Dendritic cell treated with granulocyte-macrophage colony-stimulating factor and Interleukin-4, amounts not matched to agents 40 ng/mL and 50 ng/mL, for 4 days (primary cell): Measurements from ENCODE around the gene ARHGAP21.
A peak's percentile ranks its signal among the peaks of the same experiment; 100 is the strongest.
"Not testable (repeated sequence)": the region's sequence is repeated elsewhere in the genome, so short reads cannot be mapped to it uniquely, and the experiment has no call there.

Source experiments
- H3K27ac Mint-ChIP-seq: one replicate; pipeline ENCODE4 v1.8.0; 2022; ENCODE audit warnings: mild to moderate bottlenecking, mixed read lengths
- H3K27me3 Mint-ChIP-seq: one replicate; pipeline ENCODE4 v1.8.0; 2022; ENCODE audit warnings: mild to moderate bottlenecking, mixed read lengths
- H3K36me3 Mint-ChIP-seq: one replicate; pipeline ENCODE4 v1.8.0; 2022; ENCODE audit warnings: low read depth, mixed read lengths
- H3K4me1 Mint-ChIP-seq: one replicate; pipeline ENCODE4 v1.8.0; 2022; ENCODE audit warnings: low read depth, mixed read lengths
- H3K4me3 Mint-ChIP-seq: one replicate; pipeline ENCODE4 v1.8.0; 2022; ENCODE audit warnings: mild to moderate bottlenecking, moderate library complexity, mixed read lengths
- H3K9me3 Mint-ChIP-seq: one replicate; pipeline ENCODE4 v1.8.0; 2022; ENCODE audit warnings: mixed read lengths
- intact Hi-C: fragments of 100-400 bp; cut with micrococcal nuclease; formaldehyde crosslinking; loops from one replicate; pipeline ENCODE4 v1.15.0; 2022

Gene ARHGAP21

DNA sequence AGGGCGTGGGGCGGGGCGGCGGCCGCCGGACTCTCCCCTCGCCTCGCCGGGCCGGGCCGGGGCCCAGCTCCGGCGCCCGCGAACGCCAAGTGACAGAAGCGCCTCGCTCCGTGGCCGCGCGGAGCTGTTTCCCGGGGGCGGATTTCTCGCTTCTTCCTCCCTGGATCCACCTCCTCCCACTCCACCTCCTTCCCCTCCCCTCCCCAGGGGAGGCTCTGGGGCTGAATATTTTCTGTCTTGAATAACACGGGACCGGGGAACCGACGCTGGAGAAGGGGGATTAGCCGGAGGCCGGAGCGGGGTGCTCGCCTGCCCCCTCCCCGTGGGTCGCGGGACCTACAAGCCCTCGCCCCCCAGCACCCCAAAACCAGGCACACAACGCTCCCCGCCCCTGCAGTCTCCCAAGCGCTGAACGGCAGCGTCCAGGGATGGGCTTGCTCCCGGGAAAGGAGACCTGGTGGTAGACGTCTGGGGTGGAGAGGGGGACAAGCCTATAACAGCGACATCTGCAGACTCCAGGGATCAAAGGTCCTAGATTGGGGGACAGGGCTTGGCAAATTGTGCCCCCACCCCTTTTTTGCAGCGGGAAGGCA is at the start of gene ARHGAP21:
Gene ARHGAP21, minus strand, starts transcription at position 100 of the 593 bp plus-strand sequence. CDS start 1,988 bp downstream, outside the sequence.
- H3K4me1 Mint-ChIP-seq = peaks cover 30% of the 10 kb centered on the region
- intact Hi-C loops = loop anchor here (1.0 to 10.0 kb wide), 3 partner anchors 151 to 292 kb away; partner anchors contain the start of genes ENKUR and THNSL1
- no peaks in the 10 kb centered on the region for H3K9me3 Mint-ChIP-seq
- peak within 1 kb of the TSS; percentile 93 for H3K4me3 Mint-ChIP-seq
- peak within 1 kb of the TSS; percentile 97 for H3K27ac Mint-ChIP-seq
- H3K27me3 Mint-ChIP-seq = peaks cover 8% of the 10 kb centered on the region
- H3K36me3 Mint-ChIP-seq = peaks cover 20% of the 10 kb centered on the region

DNA sequence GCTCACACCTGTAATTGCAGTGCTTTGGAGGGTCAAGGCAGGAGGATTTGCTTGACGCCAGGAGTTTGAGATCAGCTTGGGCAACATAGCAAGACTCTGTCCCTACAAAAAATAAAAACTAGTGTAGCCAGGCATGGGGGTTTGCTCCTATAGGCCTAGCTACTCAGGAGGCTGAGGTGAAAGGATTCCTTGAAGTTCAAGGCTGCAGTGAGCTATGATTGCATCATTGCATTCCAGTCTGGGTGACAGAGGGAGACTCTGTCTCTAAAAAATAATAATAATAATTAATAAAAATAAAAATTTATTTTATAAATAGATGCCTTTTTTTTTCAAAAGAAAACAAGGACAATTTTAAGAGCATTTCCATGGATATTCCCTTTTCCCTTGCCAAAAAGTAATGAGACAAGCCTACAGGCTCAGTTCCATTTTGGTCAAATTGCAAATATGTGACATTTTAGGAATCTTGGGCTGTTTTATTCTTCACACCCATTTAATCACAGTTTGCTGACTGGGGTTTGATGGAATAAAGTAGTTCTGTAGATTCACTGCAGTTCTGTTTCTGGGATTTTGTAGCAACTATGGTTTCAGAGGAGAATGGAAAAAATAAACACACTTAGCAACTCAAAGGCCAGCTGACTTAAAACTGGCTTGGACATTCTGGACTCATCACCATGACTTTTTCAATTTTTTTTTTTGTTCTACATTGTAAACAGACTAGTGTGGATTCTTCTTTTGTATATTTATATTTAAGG is 48.4 kb upstream of the ARHGAP21 start:
- H3K4me3 Mint-ChIP-seq = no peak overlapping the region
- no peaks in the 10 kb centered on the region for H3K27me3 Mint-ChIP-seq
- no peaks in the 10 kb centered on the region for H3K4me1 Mint-ChIP-seq
- H3K9me3 Mint-ChIP-seq = no peaks in the 10 kb centered on the region
- H3K36me3 Mint-ChIP-seq = no peaks in the 10 kb centered on the region
- intact Hi-C loops = no loop called here
- no peak overlapping the region for H3K27ac Mint-ChIP-seq

DNA sequence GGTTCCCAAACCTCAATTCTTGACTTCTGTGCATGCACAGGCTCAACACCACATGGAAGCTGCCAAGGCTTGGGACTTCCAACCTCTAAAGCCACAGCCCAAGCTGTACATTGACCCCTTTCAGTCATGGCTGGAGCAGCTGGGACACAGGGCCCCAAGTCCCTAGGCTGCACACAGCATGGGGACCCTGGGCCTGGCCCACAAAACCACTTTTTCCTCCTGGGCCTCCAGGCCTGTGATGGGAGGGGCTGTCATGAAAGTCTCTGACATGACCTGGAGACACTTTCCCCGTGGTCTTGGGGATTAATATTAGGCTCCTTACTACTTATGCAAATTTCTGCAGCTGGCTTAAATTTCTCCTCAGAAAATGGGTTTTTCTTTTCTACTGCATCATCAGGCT is 41.3 kb upstream of the ARHGAP21 start:
- intact Hi-C loops, H3K27ac Mint-ChIP-seq, H3K36me3 Mint-ChIP-seq, H3K4me1 Mint-ChIP-seq, H3K27me3 Mint-ChIP-seq, H3K4me3 Mint-ChIP-seq: not testable (repeated sequence)
- peaks cover 30% of the 10 kb centered on the region for H3K9me3 Mint-ChIP-seq

DNA sequence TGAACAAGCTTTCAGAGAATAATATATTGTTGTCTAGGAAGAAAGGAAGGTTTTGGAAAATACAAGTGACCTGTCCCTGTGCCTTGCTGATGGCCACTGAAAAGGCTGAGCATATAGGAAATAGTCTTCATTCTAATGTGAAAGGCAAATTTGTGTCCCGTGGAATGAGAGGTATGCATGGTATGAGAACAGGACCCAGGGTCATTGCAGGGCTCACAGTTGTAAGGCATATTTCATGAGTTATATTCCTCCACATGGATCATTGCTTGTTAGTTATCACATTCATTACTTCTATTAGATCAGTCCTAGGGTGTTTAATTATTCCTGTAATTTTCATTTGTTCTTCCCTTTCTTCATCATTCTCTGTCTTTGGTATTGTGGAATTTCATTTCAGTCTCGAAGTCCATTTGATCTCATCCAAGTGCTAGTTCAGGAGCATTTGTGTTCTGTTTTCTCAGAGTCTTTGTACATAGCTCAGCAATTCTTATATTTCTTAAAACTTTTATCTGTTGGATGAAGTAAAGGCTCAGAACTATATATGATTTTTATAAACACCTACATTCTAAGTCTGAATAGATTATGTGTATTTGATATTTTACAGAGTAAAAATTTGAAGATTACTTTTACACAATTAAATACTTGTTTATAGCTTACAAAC is 39.4 kb upstream of the ARHGAP21 start:
- no peaks in the 10 kb centered on the region for H3K36me3 Mint-ChIP-seq
- H3K9me3 Mint-ChIP-seq = peaks cover 30% of the 10 kb centered on the region
- no peak overlapping the region for H3K4me3 Mint-ChIP-seq
- no peaks in the 10 kb centered on the region for H3K4me1 Mint-ChIP-seq
- peaks cover 1% of the 10 kb centered on the region for H3K27me3 Mint-ChIP-seq
- H3K27ac Mint-ChIP-seq = no peak overlapping the region
- intact Hi-C loops = no loop called here

DNA sequence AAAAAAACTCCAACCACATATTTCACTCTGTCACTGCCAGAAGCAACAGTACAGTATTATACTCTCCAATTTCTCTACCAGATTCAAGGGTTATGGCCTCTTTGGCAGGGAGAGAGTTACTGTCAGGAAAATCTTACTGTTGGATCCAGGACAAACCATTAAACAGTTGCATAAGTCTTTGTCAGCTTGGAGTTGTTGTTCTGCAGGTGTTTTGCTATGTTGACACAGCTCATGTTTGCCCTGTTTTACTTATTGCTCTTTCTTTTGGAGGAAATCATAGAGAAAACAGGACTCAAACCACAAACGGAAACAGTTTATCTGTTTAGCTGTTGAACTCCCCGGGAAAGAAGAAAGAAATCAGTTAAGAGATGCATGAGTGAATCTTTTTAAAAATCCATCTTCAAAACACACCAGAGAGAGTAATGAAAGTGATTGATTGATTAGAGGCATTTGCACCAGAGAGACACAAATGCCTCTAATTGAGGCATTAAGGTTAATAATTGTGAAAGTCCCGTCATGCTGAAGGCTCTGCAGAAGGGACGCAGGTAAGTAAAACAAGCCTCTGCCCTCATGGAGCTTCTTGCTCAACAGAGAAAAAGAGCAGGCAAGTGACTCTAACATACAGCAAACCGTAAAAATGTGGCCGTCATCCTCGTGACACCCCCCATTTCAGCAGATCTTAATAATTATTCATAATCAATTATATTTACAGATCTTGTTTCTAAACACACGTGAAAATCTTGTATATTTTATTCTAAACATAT is 38.7 kb upstream of the ARHGAP21 start:
- Mint-ChIP-seq H3K4me1 (no peaks in the 10 kb centered on the region), H3K36me3 (no peaks in the 10 kb centered on the region), H3K9me3 (peaks cover 30% of the 10 kb centered on the region), H3K4me3 (no peak overlapping the region), H3K27ac (no peak overlapping the region), H3K27me3 (peaks cover 1% of the 10 kb centered on the region)
- intact Hi-C loops = no loop called here

DNA sequence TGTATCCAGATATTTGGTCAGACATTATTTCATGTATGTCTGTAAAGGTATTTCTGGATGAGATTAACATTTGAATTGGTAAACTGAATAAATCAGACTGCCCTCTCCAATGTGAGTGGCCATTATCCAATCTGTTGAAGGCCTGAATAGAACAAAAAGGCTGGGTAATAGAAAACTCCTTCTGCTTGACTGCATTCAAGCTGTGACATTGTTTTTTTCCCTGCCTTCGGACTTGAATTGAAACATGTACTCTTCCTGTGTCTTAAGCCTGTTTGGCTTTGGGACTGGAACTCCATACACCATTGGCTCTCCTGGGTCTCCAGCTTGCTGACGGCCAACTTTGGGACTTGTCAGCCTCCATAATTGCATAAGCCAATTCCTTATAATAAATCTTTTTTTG is 36.0 kb upstream of the ARHGAP21 start:
- intact Hi-C loops = loop anchor here (10.0 kb wide), 1 partner anchor 105 kb away; no protein-coding TSS in a partner anchor
- Mint-ChIP-seq H3K9me3 (peaks cover 16% of the 10 kb centered on the region), H3K27ac (no peak overlapping the region), H3K27me3 (peaks cover 1% of the 10 kb centered on the region), H3K4me1 (no peaks in the 10 kb centered on the region), H3K36me3 (no peaks in the 10 kb centered on the region), H3K4me3 (no peak overlapping the region)

DNA sequence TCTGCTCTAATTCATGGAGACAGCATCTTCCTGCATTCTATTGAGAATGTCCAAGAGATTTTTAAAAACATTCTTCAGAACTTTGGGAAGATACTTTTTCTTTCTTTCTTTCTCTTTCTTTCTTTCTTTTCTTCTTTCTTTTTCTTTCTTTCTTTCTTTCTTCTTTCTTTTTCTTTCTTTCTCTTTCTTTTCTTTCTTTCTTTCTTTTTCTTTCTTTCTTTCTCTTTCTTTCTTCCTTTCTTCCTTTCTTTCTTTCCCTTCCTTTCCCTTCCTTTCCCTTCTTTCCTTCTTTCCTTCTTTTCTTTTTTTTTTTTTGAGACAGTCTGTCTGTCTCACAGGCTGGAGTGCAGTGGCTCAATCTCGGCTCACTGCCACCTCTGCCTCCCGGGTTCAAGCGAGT is 34.6 kb upstream of the ARHGAP21 start:
- H3K27me3 Mint-ChIP-seq, H3K9me3 Mint-ChIP-seq, H3K27ac Mint-ChIP-seq, H3K4me1 Mint-ChIP-seq, H3K4me3 Mint-ChIP-seq, H3K36me3 Mint-ChIP-seq: not testable (repeated sequence)
- intact Hi-C loops = loop anchor here (10.0 kb wide), 1 partner anchor 107 kb away; no protein-coding TSS in a partner anchor

DNA sequence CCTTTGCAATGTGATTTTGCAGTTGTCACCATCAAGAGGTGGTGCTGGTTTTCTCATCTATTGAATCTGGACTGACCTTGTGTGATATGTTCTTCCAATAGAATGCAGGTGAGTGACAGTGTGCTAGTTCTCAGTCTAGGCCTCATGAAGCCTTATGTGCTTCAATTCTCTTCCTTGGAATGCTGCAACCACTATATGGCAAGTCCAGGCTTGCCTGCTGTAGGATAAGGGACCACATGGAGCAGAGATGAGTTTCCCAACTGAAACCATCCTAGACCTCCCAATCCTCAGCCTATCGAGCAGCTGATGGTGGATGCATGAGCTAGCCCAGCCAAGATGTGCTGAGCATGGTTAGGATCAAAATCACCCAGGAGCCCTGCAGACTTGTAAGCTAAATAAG is 32.6 kb upstream of the ARHGAP21 start:
- Mint-ChIP-seq H3K9me3 (peaks cover 8% of the 10 kb centered on the region), H3K4me3 (no peak overlapping the region), H3K27me3 (no peaks in the 10 kb centered on the region), H3K36me3 (no peaks in the 10 kb centered on the region), H3K4me1 (no peaks in the 10 kb centered on the region), H3K27ac (no peak overlapping the region)
- intact Hi-C loops = loop anchor here (10.0 kb wide), 1 partner anchor 109 kb away; no protein-coding TSS in a partner anchor

DNA sequence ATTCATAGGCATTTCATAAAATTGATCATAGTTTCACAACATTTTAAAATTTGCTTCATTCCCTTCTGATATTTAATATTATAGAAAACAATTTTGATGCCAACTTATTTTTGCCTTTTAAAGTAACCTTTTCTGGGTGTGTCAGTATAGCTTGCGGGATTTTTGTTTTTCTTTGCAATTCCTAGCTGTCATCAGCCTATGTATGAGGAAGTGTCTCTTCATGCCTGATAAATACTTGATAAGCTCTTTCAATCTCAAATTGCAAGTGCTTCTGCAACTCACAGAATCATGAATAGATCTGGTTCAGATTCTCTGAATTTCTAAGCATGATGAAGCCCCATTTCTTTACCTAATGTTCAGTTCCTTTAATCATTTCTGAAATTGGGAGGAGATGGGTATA is 28.0 kb upstream of the ARHGAP21 start:
- H3K4me3 Mint-ChIP-seq = no peak overlapping the region
- no peaks in the 10 kb centered on the region for H3K9me3 Mint-ChIP-seq
- no peaks in the 10 kb centered on the region for H3K27me3 Mint-ChIP-seq
- no peaks in the 10 kb centered on the region for H3K36me3 Mint-ChIP-seq
- no peaks in the 10 kb centered on the region for H3K4me1 Mint-ChIP-seq
- H3K27ac Mint-ChIP-seq = no peak overlapping the region
- intact Hi-C loops = loop anchor here (10.0 kb wide), 1 partner anchor 113 kb away; no protein-coding TSS in a partner anchor

DNA sequence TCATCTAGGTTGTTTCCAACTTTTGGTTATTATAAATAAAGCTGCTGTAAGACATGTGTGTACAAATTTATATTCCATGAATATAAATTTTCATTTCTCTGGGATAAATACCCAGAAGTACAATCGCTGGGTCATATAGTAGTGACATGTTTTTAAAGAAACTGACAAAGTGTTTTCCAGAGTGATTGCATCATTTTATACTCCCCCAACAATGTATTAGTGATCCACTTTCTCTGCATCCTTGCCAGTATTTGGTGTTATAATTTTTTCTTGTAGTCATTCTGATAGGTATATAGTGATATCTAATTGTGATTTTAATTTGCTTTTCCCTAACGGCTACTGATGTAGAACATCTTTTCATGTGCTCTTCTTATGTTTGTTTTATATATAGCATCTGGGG is 27.0 kb upstream of the ARHGAP21 start:
- no peak overlapping the region for H3K4me3 Mint-ChIP-seq
- no peaks in the 10 kb centered on the region for H3K27me3 Mint-ChIP-seq
- H3K9me3 Mint-ChIP-seq = no peaks in the 10 kb centered on the region

DNA sequence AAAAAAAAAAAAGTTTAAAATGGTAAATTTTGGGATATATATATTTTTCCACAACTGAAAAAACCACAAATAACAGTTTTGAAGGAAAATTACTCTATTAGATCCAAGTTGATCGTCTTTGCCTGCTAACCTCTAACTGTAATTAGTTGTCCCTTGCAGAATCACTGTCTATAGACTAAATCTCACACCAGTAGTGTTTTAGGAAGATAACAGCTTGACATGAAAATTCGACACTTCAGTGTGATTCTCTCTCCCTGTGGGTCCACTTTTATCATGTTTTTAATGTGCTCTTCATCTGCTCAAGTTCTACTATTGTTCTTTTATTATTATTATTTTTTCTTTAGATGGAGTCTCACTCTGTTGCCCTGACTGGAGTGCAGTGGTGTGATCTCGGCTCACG is 24.5 kb upstream of the ARHGAP21 start:
- H3K9me3 Mint-ChIP-seq = no peaks in the 10 kb centered on the region

More for the DNA sequence above, 27.0 kb upstream of the ARHGAP21 start:
- intact Hi-C loops = loop anchor here (10.0 kb wide), 1 partner anchor 114 kb away; no protein-coding TSS in a partner anchor
- Mint-ChIP-seq H3K27ac (no peak overlapping the region), H3K36me3 (no peaks in the 10 kb centered on the region), H3K4me1 (no peaks in the 10 kb centered on the region)

DNA sequence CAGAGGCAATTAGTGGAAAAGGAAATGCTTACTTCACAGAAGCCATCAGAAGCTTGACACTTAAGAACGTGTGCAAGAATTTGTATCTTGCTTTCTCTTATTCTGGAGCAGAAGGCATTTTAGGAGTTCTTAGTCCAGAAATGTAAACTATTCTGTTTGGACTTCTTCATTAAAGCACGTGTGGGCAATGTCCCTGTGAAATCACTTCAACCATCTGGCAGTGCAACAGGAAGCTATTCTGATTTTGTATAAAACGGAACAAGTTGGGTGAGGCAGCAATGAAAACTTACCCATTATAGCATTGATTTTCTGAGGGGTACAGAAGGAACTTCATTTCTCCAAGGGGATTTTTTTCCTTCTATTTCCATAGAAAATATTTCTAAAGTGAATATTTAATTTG is 21.3 kb upstream of the ARHGAP21 start:
- no peaks in the 10 kb centered on the region for H3K36me3 Mint-ChIP-seq
- no peaks in the 10 kb centered on the region for H3K4me1 Mint-ChIP-seq
- H3K27ac Mint-ChIP-seq = no peak overlapping the region
- intact Hi-C loops = no loop called here
- H3K27me3 Mint-ChIP-seq = peaks cover 4% of the 10 kb centered on the region
- H3K9me3 Mint-ChIP-seq = no peaks in the 10 kb centered on the region
- no peak overlapping the region for H3K4me3 Mint-ChIP-seq

More for the DNA sequence above, 24.5 kb upstream of the ARHGAP21 start:
- peaks cover 4% of the 10 kb centered on the region for H3K27me3 Mint-ChIP-seq
- H3K4me1 Mint-ChIP-seq = no peaks in the 10 kb centered on the region
- no peaks in the 10 kb centered on the region for H3K36me3 Mint-ChIP-seq
- H3K4me3 Mint-ChIP-seq = no peak overlapping the region
- no peak overlapping the region for H3K27ac Mint-ChIP-seq
- intact Hi-C loops = no loop called here

DNA sequence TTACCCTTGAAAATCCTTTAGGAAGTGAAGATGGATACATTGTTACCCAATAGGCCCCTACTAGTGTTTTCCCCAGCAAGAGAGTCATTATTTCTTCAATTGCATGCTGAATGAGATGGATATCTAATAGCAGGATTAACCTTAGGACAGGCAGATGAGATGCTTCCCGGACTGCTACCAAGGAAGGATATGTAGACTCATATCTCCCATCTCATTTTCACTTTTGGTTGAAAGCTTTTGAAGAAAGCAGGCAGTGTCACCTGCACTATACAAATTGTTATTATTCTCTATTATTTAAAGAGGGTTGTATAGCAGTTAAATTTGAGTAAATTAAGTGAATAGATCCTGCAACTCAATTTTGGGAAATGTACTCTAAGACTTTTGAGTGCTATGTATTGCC is 17.0 kb upstream of the ARHGAP21 start:
- no peaks in the 10 kb centered on the region for H3K36me3 Mint-ChIP-seq
- intact Hi-C loops = no loop called here
- H3K27me3 Mint-ChIP-seq = peaks cover 7% of the 10 kb centered on the region
- no peak overlapping the region for H3K27ac Mint-ChIP-seq
- H3K4me3 Mint-ChIP-seq = no peak overlapping the region
- H3K9me3 Mint-ChIP-seq = no peaks in the 10 kb centered on the region
- H3K4me1 Mint-ChIP-seq = no peaks in the 10 kb centered on the region
